ENCODE data around the gene HOXB7. TPM values are rescaled to one million over a fixed set of nuclear protein-coding genes. Genes with fewer than 3 reads are reported as not detected.

The HOXB7 gene
- not detected for total RNA-seq

GRCh38 chr17:48610282-48611211, at the start of gene HOXB7:
Gene HOXB7 (minus strand): TSS chr17:48611017. CDS start chr17:48610918, 99 bp downstream.

DNA sequence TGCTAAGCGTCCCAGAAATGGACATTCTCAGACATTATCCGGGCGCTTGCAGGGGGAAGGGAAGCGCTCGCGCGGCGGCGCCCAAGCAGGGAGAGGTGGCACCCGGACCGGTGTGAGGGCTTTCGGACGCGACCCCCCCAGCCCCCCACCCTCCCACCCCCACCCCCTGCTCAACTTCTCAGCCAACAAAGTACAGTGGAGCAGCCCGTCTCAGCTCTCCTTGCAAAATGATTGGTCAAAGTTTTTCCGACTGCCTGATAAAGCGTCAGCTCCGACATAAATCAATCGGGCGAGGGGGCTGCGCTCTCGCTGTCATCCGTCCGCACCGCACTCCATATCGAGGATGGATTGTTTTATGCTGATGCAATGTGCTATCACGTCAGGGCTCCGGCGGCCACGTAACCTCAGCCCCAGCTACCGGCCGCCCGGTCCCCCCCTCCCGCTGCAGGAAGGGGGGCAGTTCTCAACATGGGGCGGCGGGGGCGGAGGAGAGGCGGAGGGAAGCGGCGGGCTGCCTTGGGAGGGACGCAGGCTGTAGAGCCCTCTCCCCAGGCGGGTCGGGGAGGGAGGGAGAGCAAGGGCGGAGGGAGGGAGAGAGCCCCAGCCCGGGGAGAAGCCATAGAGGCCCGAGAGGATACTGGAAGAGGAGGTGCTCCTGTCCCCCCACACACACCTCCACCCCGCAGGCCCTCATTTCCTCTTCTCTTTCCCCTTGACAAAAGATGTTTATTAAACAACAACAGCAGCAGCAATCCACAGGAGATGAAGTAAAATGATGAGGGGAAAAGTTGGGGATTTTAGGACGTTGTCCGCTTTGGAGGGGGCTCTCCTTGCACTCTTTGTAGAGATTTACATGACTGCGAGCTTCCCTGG, 15.7 kb upstream of the HOXB7 start, which contains the start of gene HOXB9:
TSS of gene HOXB9 (minus strand) at position 114 of the 873 bp plus-strand sequence. CDS start at position 25, 89 bp downstream.

DNA sequence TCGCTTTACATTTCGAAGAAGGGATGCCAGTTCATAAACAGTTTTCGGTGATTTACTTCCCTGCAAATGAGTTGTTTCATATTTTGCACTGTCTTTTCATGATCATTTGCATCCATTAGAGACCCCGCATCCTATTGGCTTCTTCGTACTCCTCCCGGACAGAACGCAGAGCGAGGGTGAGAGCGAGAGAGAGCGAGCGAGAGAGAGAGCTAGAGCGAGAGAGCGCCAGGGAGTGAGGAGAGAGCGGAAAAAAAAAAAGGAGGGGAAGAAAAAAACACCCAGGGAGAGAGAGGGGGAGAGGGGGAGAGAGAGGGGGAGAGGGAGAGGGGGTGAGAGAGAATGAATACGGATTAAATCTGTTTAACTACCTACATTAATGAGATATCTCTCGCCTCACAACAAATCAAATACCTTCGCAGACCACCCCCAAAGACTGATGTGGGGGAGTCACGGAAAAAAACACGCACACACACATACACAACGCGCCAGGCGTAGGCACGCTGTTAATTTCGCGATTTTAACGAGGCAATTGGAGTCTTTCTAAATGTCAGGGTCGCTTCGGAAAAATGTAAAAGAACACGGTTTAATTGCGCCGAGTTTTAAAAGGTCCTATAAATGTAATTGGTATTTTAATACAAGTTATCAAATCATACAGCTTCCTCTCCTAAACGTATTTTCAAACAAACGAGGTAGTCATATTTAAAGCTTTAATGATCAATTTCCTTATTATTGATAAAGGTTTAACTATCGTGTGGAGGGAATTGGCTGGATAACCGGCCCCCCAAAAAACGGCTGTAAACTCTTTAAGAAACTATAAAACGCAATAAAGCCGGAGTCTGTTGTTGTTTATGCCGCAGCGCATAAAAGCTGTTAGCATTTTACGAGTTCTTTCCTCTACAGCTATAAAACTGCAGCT, 4.5 kb upstream of the HOXB7 start, which contains the start of gene HOXB8:
TSS of gene HOXB8 (minus strand) at position 246 of the 916 bp plus-strand sequence. CDS start 588 bp downstream, outside the sequence.

GRCh38 chr17:48604770-48605329, 6.0 kb downstream of the HOXB7 start, which contains the start of gene HOXB6:
Gene HOXB6 (minus strand): TSS chr17:48604986. CDS start chr17:48598150, 6,836 bp downstream.

DNA sequence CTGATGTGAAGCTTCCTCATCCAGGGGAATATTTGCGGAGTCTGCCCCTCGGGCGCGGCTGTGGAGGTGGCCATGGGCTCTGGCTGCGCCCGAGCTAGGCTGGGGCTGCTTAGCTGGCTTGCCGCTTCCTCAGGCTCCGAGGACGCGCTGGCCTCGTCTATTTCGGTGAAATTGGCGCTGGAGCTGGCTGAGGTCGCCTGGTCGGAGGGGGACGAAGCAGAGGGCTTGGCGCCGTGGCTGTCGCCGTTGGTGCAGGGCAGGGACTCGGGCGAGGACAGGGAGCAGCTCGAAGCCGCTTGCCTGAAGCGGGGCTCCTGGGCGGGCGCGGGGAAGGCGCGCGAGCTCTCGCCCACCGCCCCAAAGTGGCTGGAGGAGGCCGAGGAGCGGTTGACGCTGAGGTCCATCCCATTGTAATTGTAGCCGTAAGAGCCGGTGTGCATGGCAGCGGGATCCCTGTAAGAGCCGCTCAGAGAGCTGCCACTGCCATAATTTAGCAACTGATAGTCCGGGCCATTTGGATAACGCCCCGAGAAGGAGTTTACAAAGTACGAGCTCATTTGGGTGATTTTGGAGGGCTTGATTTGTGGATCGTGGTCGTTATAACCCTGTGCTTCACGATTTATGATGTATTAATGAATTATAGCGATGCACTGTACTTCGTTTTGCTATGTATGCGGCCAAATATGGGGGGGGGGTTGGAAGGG, 17.5 kb downstream of the HOXB7 start, which contains the start of gene HOXB5:
TSS of gene HOXB5 (minus strand) at position 654 of the 704 bp plus-strand sequence. CDS start at position 557, 97 bp downstream.

DNA sequence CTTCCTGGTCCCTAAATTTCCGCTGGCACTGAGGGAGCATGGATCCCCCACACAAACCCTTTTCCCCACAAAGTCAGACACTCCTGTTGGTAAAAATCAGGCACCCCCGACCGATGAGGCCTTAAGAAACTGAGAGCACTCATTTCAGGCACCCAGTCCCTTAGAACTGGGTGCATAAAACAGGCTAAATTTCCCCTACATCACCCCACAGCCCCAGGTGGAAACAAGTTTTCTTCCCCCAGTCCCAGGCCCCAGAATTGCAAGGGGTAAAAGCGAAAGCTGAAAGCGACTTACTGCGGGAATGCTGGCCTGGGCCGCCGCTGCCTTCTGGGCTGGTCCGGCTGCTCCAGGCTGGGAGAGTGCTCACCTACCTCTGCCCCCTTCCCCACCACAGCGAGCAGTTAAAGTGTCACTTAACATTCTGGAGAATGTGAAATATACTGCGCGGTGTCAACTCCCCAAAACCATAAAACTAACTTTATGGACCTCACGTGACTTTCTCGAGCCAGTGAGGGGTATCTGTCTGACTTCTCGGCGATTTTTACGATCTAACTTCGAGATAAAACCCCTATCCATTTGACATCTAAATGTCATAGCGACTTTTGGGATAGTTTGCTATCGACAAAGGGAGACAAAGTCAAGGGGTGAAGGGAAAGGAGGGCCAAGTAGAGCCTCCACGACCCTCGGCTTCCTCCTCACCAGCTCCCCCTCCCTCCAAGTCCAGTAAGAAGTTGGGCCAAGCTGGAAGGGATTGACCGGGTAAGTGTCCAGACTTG, 20.8 kb downstream of the HOXB7 start, which contains the start of gene HOXB3:
TSS of gene HOXB3 (minus strand) at position 411 of the 776 bp plus-strand sequence. CDS start 37,767 bp downstream, outside the sequence.

DNA sequence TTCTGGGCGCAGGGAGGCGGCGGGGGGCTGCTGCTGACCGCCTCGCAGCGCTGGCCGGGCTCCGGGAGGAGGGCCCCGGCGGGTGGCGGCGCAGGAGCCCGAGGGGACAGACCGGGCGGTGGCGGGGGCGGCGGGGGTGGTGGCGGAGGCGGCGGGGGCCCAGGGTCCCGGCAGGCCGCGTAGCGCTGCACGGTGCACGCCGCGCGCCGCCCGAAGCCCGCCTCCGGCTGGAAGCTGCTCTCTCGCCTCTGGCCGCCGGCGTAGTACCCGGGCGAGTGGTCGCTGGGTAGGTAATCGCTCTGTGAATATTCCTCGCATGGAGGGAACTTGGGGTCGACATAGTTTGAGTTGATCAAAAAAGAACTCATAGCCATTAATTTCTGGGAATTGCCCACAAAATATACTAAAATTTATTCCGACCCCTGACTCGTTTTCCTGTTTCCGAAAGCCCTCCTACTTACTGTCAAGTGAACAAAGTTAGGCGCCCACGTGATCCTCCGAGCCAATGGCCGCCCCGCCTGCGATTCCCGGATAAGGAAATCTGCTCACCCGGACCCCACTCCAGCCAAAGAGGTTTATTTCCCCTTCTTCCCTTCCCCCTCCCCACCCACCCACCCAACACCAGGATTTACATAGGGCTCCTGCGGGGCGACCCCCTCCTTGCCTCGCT, 32.7 kb downstream of the HOXB7 start, which contains the start of gene HOXB4:
TSS of gene HOXB4 (minus strand) at position 405 of the 670 bp plus-strand sequence. CDS start at position 374, 31 bp downstream.

Small RNAs within 50 kb of the gene (small RNA-seq; reads per million reads assigned to genes)
- gene MIR196A1, result not detected

Other genes starting within 250 kb of the HOXB7 start
- gene SKAP1, start 180.8 kb downstream of the HOXB7 start, total RNA-seq, result 0.92 TPM
- gene HOXB1, start 80.0 kb downstream of the HOXB7 start, total RNA-seq, result not detected
- not detected for gene HOXB2, start 65.9 kb downstream of the HOXB7 start, total RNA-seq
- gene HOXB4, start 32.7 kb downstream of the HOXB7 start, total RNA-seq, result not detected
- gene HOXB3, start 20.8 kb downstream of the HOXB7 start, total RNA-seq, result not detected
- not detected for gene HOXB5, start 17.2 kb downstream of the HOXB7 start, total RNA-seq
- gene HOXB6, start 6.0 kb downstream of the HOXB7 start, total RNA-seq, result not detected
- not detected for gene HOXB8, start 4.3 kb upstream of the HOXB7 start, total RNA-seq
- gene HOXB9, start 15.3 kb upstream of the HOXB7 start, total RNA-seq, result not detected
- not detected for gene PRAC1, start 111.5 kb upstream of the HOXB7 start, total RNA-seq
- gene PRAC2, start 112.2 kb upstream of the HOXB7 start, total RNA-seq, result not detected
- not detected for gene HOXB13, start 117.7 kb upstream of the HOXB7 start, total RNA-seq
- gene TTLL6, start 206.2 kb upstream of the HOXB7 start, total RNA-seq, result 0.46 TPM
- 21.7 TPM for gene CALCOCO2, start 220.0 kb upstream of the HOXB7 start, total RNA-seq